Inferior parietal cortex (tissue), 1 donor: ENCODE data around the gene AQP6.
"Not testable (repeated sequence)": the region's sequence is repeated elsewhere in the genome, so short reads cannot be mapped to it uniquely, and the experiment has no call there.

Source experiments
- DNase-seq: peaks from one replicate; pipeline ENCODE4 v3.0.0-alpha.2; 2016; ENCODE audit errors: extremely low spot score

The AQP6 gene

GRCh38 chr12:49969651-49970429 is 2.9 kb upstream of the AQP6 start:
- no peak for DNase-seq

- no peak for DNase-seq
Observed at GRCh38 chr12:49970658-49971057, 2.1 kb upstream of the AQP6 start.

DNA sequence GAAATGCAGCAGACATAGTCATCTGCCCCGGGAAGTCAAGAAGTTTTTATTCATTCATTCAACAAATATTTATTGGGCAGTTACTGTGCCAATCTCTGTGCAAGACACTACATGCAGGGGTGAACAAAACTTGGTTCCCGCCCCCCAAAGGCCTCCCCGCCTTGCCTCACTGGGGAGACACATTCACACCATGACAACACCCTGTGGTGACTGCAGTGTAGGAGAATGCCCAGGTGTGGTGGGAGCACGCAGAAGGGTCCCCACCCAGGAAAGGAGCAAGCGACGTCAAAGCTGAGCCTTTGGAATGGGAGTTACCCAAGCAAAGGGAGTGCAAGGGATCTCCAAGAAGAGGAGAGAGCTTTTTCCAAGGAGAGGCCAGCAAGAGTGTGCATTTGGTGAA is 1.6 kb upstream of the AQP6 start:
- no peak for DNase-seq

DNA sequence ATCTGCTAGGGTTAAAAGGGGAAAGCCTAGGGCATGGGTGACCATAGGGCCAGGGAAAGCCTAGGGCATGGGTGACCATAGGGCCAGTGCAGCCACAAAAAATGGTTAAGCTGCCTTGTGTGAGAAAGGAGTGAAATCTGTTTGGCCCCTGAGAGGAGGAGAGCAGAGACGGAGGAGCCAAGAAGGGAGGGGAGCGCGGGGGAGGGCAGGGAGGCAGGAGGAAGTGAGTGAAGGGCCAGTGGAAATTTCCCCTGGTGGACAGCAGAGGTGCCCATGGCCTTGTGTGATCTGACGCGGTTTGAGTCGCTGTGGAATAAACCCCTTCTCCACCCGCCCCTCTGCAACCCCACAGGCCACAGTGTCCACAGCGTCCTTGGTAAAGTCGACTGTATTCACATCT is 618 bp upstream of the AQP6 start:
- DNase-seq, result no peak

DNA sequence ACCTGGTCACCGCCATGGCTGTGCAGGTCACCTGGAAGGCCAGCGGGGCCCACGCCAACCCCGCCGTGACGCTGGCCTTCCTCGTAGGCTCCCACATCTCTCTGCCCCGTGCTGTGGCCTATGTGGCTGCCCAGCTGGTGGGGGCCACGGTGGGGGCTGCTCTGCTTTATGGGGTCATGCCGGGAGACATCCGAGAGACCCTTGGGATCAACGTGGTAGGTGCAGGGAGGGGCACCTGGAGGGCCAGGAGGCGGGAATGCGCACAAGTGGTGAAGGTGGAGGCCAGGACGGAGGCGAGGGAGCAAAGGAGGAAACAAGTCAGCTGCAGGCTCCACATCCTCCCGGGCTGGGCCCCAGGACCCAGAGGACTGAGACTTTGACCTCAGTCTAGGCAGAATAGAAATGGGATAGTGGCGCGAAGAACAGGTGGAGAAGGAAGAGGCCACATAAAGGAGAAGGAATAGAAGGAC is 649 bp downstream of the AQP6 start:
- no peak for DNase-seq

DNA sequence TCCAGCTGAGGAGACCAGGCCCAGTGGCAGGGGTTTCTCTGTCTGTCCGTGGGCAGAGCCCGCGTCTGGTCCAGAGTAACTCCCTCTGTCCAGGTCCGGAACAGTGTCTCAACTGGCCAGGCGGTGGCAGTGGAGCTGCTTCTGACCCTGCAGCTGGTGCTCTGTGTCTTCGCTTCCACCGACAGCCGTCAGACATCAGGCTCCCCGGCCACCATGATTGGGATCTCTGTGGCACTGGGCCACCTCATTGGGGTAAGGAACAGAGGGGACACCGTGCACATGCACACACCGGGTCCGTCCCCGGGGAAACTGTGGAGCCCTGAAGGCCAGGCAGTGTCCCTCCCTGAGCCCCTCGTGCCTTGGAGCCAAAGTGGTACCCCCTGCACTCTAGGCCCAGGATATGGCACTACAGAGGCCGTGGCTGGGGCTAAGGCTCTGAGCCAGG is 1.5 kb downstream of the AQP6 start:
- peak; percentile 78 for DNase-seq

- peak; percentile 36 for DNase-seq
Observed at GRCh38 chr12:49974677-49975317, 2.0 kb downstream of the AQP6 start.

DNA sequence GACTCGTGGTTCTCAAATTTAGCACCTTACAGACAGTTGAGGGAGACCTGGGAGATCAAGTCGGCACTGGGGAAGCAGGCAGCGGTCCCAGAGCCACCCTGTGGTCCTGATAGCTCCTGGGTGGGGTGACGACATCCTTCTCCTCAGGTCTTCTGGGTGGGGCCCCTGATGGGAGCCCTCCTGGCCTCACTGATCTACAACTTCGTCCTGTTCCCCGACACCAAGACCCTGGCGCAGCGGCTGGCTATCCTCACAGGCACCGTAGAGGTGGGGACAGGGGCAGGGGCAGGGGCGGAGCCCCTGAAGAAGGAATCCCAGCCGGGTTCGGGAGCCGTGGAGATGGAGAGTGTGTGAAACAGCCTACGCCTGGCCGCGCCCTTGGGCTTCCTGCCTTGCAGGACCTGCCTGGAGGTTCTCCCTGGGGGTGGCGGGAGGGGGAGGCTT is 2.6 kb downstream of the AQP6 start:
- DNase-seq, result no peak

- DNase-seq, result no peak
Observed at GRCh38 chr12:49976557-49976956, 3.8 kb downstream of the AQP6 start.

DNA sequence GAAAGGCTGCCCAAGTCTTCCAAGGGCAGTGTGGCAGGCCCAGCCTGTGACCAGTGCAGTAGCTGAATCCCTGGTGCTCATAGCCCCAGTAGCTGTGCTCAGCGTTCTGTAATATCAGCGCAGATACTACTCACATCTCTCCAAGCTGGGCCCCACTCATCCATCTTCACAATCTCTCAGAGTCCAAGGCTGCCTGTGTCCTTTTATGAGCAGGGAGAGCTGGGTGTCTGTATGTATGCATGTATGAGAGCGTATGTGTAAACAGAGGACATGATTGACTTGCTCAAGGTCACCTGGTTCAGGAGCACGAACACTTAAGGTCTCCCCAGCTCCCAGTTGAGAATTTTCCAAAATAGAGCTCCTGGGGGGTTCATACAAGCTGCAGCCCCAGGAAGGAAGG is 5.4 kb downstream of the AQP6 start:
- no peak for DNase-seq

DNA sequence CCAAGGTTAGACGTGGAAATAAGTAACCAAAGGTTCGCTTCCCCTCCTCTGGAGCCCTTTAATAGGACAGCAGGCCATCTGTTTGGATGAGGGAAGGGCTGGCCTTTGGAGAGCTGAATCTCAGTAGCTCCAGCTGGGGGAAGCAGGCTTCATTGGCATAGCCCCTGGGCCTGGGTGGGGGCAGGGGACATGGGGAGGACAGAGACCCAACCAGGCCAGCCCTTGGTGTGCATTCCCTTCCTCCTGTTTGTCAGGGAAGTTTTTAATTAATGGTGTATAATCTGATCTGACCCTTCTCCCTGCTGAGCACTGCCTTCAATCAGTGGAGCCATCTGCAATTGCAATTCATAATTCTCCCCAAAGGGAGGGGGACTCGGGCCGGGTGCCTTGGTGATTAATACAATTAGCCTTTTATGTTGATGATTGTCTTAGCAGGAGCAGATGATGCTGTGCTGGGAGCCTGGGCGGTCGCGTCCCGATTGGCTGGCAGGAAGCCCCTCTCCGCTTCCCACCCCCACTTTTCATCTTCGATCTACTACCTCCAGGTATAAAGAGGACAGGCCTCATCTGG is 6.4 kb downstream of the AQP6 start:
- peak; percentile 70 for DNase-seq

DNA sequence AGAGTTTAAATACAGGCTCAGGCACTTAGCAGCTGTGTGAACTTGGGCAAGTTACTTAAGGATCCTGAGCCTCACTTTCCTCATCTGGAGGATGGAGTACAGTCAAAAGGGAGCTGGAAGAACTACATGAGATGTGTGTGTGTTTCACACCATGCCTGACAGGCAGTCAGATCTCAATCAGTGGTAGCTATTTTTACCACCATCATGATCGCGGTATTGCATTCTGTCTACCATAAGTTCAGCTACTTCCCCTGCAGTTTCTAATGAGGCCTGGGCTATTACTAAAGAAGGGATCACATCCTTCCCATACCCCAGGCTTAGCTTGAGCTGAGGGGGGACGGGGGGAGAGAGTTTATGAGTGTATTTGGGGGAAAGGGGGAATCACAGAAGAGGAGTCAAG is 7.0 kb downstream of the AQP6 start:
- no peak for DNase-seq

GRCh38 chr12:49980501-49981349 is 8.0 kb downstream of the AQP6 start:
- no peak for DNase-seq

DNA sequence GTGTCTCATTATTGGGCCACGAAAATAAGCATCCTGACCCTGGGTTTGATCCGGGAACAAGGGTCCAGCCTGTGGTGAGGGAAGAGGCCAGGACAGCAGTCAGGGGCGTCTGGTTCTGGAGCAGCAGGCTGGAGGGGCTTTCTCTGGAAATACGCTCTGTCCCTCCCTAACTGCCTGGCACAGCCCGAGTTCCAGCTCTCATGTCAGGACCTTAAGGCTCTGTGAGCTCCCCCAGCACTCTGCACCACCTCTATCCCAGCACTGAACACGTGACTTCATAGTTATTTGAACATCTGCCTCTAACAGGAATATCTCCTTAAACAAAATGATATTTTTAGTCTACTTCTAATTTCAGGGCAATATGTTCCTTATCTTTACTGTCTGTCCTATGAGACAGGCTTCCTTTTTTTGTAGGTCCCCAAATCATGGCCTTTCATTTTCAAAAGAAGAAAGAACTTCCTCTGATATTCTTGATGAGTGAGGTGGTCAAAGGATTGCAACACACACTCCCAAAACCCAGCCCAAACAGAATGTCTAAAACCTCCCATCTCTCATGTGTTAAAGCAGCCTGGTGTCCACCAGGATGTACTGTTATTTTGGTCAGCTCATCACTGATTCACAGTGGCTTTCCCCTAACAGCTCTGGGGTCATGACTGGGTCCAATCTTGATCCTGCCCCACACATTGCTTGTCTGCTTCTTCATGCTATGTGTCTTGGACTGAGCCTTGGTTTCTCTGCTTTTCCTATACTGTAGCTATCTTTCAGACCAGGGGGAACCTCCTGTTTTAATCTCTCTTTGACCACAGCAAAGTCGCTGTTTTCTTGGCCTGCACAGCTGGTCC is 9.7 kb downstream of the AQP6 start:
- DNase-seq, result no peak

GRCh38 chr12:49983892-49984291 is 11.1 kb downstream of the AQP6 start:
- DNase-seq, result peak; percentile 58

DNA sequence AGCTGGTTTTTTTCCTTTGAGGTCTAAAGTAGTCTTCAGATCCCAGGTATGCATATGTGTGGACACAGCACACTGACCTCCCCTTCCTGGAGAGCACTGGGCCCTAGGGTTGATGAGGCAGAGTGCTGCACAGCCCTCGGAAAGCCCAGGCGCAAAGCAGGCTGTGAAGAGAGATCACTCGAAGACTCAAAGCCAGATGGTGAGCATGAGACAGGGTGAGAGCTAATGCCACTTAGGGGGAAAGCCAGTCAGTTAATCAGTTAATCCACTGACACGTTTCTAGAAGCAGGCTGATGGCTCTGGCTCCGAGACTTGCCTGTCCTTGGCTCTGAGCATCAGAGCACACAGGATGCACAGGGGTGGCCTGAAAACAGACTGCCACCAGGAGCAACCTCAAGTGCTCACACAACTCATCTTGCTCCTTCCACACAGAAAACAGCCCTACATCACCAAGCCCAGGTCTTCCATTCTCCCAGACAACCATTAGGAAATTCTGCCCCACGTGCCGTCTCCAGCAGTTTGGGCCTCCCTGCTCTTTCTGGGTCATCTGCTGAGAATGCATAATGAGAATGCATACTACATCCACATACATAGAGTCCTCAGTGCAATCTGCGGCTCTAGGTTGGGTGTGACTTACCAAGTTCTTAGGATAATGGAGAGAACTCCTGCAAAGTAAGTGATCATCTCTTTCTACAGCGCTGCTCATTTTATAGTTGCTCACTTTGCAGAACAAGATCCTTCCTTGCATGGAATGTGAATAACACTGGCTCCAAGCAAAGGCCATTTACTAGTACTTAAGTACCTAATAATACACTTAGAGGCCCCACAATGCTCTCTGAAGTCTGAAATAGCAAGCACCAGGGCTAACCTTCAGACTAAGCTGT is 12.0 kb downstream of the AQP6 start:
- DNase-seq, result no peak

- DNase-seq, result no peak
Observed at GRCh38 chr12:49985981-49986380, 13.2 kb downstream of the AQP6 start.

GRCh38 chr12:49986476-49986875 is 13.7 kb downstream of the AQP6 start:
- not testable (repeated sequence) for DNase-seq

DNA sequence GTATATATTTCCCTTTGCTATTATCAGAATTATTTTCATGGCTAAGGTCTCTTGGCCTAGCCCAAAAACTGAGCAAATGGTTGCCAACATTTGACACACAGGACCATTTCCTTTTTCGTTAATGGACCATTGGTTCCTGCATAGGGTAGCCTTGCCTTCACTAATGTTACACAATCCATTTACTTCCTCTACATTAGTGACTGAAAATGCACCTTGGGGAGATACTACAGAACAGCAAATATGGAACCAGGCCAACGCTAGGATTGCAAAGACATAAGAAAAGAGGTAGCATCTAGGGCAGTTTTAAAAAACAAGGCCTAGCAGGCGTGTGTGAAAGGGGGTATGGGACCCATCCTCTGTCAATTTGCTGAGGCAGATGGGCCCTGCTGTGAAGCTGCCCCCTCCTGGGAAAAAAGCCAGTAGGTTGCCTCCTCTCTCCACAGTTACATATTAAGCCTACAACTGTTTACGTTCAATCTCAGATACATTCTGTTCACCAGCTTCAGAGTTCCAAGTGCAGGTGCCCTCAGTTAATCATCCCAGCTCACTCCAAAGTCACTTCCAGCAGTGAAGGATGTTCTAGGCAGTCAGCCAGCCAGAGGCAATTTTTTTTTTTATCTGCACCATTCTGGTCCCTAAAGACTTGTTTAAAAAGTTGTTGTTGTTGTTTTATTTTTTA is 15.0 kb downstream of the AQP6 start:
- no peak for DNase-seq
